Ecto neural progenitor cell (in vitro differentiated cells): ENCODE measurements around the gene TXNDC11.

Experiments
- DNase-seq: peaks from one replicate; pipeline ENCODE4 v3.0.0-alpha.2; 2018; ENCODE audit warnings: low spot score

TXNDC11 gene

GRCh38 chr16:11674001-11674817 lies 68.4 kb downstream of the TXNDC11 start:
- DNase-seq = no peak

GRCh38 chr16:11673091-11674000 lies 69.3 kb downstream of the TXNDC11 start:
- no peak for DNase-seq

GRCh38 chr16:11672206-11673090 lies 70.2 kb downstream of the TXNDC11 start:
- DNase-seq = no peak

DNA sequence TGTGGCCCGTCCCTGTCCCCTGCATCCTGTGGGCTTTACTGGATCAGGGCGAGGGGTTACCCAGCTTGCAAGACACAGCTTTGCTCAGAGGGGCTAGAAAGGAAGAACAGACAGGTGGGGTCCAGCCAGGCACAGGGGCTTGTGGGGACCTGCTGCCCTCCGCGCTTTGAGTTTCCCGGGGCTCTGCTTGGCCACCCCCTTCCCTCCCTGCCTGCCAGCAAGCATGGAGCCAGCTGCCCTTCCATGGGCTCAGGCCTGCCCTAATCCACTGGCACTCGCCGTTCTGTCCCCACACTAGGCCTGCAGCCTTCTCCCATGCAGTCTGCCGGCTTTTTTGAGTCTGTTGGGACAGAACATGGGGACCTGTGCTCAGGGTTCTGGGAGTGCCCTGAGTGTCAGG lies 71.0 kb downstream of the TXNDC11 start:
- no peak for DNase-seq

- no peak for DNase-seq
Observed at GRCh38 chr16:11671271-11671670, 71.4 kb downstream of the TXNDC11 start.

GRCh38 chr16:11670171-11671131 lies 72.2 kb downstream of the TXNDC11 start:
- no peak for DNase-seq

- DNase-seq = no peak
Observed at GRCh38 chr16:11669380-11670146, 73.1 kb downstream of the TXNDC11 start.

DNA sequence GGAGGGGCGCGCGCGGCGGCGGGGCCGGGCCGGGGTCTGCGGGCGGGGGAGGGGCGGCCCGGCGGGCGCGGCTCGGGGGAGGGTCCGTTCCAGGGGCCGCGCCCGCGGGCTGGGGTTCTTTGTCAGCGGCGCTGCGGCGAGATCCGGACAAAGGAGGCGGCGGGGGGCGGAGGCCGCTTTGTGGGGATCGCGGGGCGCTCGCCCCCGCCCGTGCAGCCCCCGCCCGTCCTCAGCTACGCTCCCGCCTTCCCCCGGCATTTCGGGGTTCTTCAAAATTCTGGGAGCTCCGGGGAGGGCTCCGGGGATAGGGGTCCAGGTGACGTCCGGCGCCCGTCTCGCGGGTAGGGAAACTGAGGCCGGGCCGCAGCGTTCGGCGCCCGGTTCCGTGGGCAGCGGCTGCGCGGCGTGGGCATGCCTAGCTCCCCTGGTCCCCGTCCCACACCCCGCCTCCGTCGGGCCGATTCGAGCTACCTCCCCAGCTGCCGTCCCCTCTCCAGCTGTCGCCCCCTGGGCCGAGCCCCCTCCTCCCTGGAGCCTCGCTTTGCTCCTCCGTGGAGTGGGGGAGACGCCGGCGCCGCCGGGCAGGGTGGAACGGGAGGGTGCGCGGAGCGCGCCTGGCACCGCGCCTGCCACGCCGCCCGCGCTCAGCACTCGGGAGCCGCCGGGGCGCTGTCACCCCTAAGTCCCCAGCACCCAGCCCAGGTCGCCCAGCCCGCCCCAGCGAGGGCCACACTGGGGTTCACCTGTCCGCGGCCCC lies 73.9 kb downstream of the TXNDC11 start:
- peak; percentile 72 for DNase-seq

DNA sequence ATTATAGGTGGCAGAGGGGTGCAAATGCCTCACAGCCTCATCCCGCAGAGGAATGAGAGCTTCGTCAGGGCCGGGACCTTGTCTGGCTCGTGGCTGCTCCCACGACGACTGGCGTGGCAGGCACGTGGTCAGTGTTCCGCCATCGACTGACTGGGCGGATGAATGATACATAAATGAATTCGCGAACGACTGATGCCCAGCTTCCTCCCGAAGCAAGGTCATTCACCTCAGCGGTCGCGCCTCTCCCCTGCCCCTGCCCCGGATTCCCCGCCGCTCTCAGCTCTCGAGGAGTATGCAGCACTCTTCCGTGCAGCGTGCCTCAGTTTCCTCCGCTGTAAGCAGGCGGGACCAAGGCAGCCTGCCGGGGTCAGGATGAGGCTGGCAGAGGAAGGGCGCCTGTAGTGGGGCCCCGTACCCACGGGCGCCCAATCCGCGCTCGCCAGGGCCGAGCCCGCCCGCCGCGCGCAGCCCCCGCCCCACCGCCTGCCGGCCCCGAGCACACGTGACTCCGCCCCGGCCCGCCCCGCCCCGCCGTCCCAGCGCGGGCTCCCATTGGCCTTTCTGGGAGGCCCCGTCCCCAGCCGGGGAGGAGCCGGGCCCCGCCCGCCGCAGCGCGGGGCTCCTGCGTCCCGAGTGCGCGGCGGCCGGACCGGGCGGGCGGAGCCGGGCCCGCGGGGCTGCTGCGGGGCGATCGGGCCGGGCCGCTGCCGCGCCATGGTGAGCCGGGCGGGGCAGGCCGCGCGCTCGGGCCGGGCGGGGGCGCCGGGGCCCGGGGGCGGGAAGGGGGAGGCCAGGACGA lies 74.6 kb downstream of the TXNDC11 start, which contains the start of gene SNN:
TSS of gene SNN (plus strand) at position 632 of the 799 bp plus-strand sequence. CDS start 7,605 bp downstream, outside the sequence.
- DNase-seq = peak; percentile 89

- DNase-seq = no peak
Observed at GRCh38 chr16:11667221-11667823, 75.3 kb downstream of the TXNDC11 start.

GRCh38 chr16:11666103-11667055 lies 76.3 kb downstream of the TXNDC11 start:
- no peak for DNase-seq

DNA sequence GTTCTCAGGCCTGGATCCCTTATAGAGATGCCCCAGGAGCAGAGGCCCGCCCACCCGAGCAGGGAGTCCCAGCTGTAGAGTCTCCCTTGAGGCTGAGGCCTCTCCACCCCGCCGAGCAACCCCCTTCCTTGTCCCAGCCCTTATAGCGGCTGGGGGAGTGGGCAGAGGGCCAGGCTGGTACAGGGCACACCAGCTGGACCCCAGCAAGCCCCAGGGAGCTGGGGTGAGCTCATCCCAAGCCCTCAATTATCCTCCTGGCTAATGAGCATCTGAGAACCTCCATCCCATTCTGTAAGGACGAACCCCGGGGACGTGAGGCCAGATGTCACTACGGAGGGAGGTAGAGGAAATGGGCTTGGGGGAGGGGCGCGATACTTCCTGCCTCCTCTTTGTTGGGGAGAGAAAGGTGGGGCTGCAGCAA lies 77.6 kb downstream of the TXNDC11 start:
- DNase-seq = no peak

- DNase-seq = no peak
Observed at GRCh38 chr16:11662582-11662981, 80.1 kb downstream of the TXNDC11 start.

DNA sequence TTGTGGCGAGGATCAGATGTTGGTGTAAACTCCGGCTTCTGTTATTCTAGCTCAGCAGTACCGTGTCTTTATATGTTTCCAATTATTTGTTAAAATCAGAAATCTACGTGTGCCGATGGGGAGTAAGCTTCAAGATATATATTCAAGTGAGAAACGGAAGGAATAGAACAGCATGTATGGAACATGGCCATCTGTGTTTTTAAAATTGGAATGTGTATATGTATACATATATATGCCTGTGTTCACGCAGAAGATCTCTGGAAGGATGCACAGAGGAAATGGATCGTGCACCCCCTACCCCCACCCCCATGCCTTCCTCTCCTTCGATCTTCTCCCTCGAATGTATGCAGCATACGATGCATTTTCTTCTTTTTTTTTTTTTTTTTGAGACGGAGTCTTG lies 82.1 kb downstream of the TXNDC11 start:
- no peak for DNase-seq

DNA sequence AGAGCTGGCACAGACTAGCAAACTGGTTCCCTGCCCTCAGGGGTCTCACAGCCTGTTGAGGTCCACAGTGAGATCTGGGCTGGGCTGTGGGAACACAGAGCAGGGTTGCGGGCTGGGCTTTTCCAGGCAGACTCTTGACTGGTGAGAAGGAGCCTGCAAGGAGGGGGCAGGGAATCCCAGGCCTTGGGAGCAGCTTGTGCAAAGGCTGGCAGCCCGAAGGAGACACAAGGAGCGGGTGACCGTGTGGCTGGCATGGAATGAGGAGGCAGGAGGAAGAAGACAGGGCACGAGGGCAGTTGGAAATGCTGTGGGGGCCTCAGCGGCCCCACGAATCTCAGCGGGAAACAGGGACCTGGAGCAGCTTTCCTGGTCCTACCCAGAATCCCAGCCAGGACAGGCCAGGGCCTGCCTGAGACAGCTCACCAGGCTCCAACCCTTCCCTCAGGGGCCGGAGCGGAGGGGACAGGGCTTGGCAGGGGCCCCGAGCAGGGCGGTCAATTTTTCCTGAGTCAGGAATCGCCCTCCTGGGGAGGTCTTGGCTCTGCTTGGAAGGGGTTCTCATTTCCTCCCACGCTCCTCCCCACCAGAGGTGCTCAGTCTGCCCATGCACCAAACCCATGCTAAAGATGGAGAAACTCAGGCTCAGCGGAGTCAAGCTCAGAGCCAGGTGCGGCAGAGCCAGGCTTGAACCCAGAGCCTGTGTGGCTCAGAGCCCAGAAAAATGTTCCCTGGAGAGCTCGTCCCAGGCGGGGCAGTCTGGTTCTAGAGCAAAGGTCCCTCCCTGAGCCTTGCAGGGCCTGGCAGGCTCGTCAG lies 83.6 kb downstream of the TXNDC11 start:
- DNase-seq = peak; percentile 49

DNA sequence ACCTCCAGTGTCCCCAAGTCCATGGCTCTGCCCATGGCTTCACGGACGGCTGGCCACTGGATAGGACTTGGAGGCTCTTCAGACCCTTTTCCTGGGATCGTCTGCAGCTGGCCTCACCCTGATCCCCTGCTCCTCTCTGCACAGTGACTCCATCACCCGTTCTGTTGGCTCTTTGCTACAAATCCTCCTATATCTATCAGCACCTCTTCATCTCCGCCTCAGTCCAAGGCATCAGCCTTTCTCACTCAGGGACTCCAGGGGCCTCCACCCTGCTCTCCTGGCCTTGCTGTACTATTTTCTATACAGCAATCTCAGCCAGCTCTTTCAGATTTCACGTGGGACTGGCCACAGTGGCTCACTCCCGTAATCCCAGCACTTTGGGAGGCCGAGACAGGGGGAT lies 85.1 kb downstream of the TXNDC11 start:
- DNase-seq = no peak
